K562 (cell line): ENCODE data around the gene RRP9. TPM values are rescaled to one million over a fixed set of nuclear protein-coding genes. Genes with fewer than 3 reads are reported as not detected.
A peak's percentile ranks its signal among the peaks of the same experiment; 100 is the strongest.

Experiments
- ATAC-seq: fragments of 200-7000 bp; cut with Tn5 transposase; 3 replicates; pipeline ENCODE4 v1.9.1; 2020; ENCODE audit warnings: moderate library complexity
- BruUV-seq: library from RNA; stranded (reverse); fragments of 400-500 nt; replicated peaks from 2 replicates; lab custom pipeline; 2021; lab: Mats Ljungman, UMichigan
- CTCF ChIA-PET: fragments of 300-600 bp; formaldehyde crosslinking; extraction: SDS; loops from one replicate; lab custom pipeline; 2021; ENCODE audit warnings: low intra/inter-chr PET ratio; lab: Yijun Ruan, JAX
- POLR2A ChIA-PET: fragments of 300-600, 350-650 bp; sonication (Branson Sonifier 250); formaldehyde crosslinking; extraction: SDS; loops from one replicate; lab custom pipeline; 2021; ENCODE audit warnings: antibody characterized with exemption, inconsistent platforms; lab: Yijun Ruan, JAX
- DNase-seq, 4 experiments: peaks; one replicate each; pipeline versions ENCODE4 v3.0.0 to v3.0.0-alpha.2; 2011 to 2018; ENCODE audit warnings: low spot score in 3 of 4, mixed read lengths in 3 of 4; ENCODE audit errors: extremely low read depth in 1 of 4
- FAIRE-seq: peaks from 2 replicates; lab custom pipeline; 2011; peaks lifted over from hg19 to GRCh38; lab: Jason Lieb, UNC
- H2AFZ ChIP-seq: 2 replicates; pipeline ENCODE4 v1.6.0; 2011; ENCODE audit warnings: low read depth, low read length, control low read depth, inconsistent platforms
- H3K27ac ChIP-seq: fragments of 200-600 bp; 3 replicates; pipeline ENCODE4 v1.8.0; 2011; ENCODE audit warnings: low read depth, mild to moderate bottlenecking, control low read depth, inconsistent platforms, low read length, moderate library complexity, mixed read lengths; ENCODE audit errors: extremely low read depth
- H3K27me3 ChIP-seq, 2 experiments: fragments of 300-600 bp in 1 of 2; 2 replicates in 1 of 2; 3 replicates in 1 of 2; pipeline versions ENCODE4 v1.6.0 to v1.8.0; 2011; ENCODE audit warnings: inconsistent platforms in 2 of 2, low read length in 2 of 2, mild to moderate bottlenecking in 1 of 2, mixed read lengths in 1 of 2, moderate library complexity in 1 of 2; ENCODE audit not compliant: control insufficient read depth in 2 of 2, insufficient read depth in 2 of 2
- H3K36me3 ChIP-seq: fragments of 300-600 bp; 3 replicates; pipeline ENCODE4 v1.8.0; 2011; ENCODE audit warnings: mild to moderate bottlenecking, low read length, inconsistent platforms; ENCODE audit not compliant: control insufficient read depth, insufficient read depth
- H3K4me1 ChIP-seq, 2 experiments: fragments of 200-600 bp in 1 of 2; replicated peaks in 1 of 2; 2 replicates in 1 of 2; 3 replicates in 1 of 2; pipeline versions ENCODE4 v1.5.1 to v1.8.0; 2011; ENCODE audit warnings: inconsistent platforms in 2 of 2, low read length in 2 of 2, mild to moderate bottlenecking in 1 of 2, mixed read lengths in 1 of 2, moderate library complexity in 1 of 2; ENCODE audit not compliant: control insufficient read depth in 2 of 2, insufficient read depth in 2 of 2
- H3K4me2 ChIP-seq: 2 replicates; pipeline ENCODE4 v1.6.1; 2011; ENCODE audit warnings: low read length, control low read depth, inconsistent platforms, mixed read lengths; ENCODE audit not compliant: insufficient read depth
- H3K4me3 ChIP-seq: fragments of 200-600 bp; sonication (generic), shearing (Covaris generic); 2 replicates; pipeline ENCODE4 v1.5.1; 2016; ENCODE audit warnings: control low read depth, inconsistent platforms
- H3K79me2 ChIP-seq: fragments of 200-600 bp; 3 replicates; pipeline ENCODE4 v1.8.0; 2011; ENCODE audit warnings: low read length, inconsistent platforms; ENCODE audit not compliant: control insufficient read depth, insufficient read depth
- H3K9ac ChIP-seq, 2 experiments: 2 replicates each; pipeline versions ENCODE4 v1.6.0 to v1.6.1; 2011; ENCODE audit warnings: low read depth in 2 of 2, low read length in 2 of 2, control low read depth in 1 of 2, inconsistent platforms in 1 of 2, mild to moderate bottlenecking in 1 of 2, mixed read lengths in 1 of 2; ENCODE audit not compliant: insufficient read depth in 1 of 2
- H3K9me1 ChIP-seq: one replicate; pipeline ENCODE4 v1.6.0; 2011; ENCODE audit warnings: inconsistent platforms, mild to moderate bottlenecking, low read length, moderate library complexity; ENCODE audit not compliant: control insufficient read depth, insufficient read depth
- H3K9me3 ChIP-seq: replicated peaks from 2 replicates; pipeline ENCODE4 v1.5.1; 2011; ENCODE audit warnings: low read depth, low read length, inconsistent platforms; ENCODE audit not compliant: control insufficient read depth, insufficient read depth
- H4K20me1 ChIP-seq: replicated peaks from 2 replicates; pipeline ENCODE4 v1.6.1; 2011; ENCODE audit warnings: low read length, inconsistent platforms, mixed read lengths; ENCODE audit not compliant: control insufficient read depth, insufficient read depth
- CHD1 ChIP-seq: fragments of 200-600 bp; sonication (generic); IDR thresholded peaks from one replicate; pipeline ENCODE4 v1.6.1; 2012; ENCODE audit warnings: mild to moderate bottlenecking, moderate library complexity, low read length, inconsistent platforms
- KDM2B ChIP-seq: fragments of 250-450 bp; sonication (Bioruptor Pico); IDR thresholded peaks from 2 replicates; pipeline ENCODE4 v1.8.0; 2021; ENCODE audit warnings: mild to moderate bottlenecking, moderate library complexity
- MTA1 ChIP-seq: fragments of 450-650 bp; IDR thresholded peaks from 2 replicates; pipeline ENCODE4 v1.6.1; 2017; ENCODE audit warnings: borderline replicate concordance
- NFIC ChIP-seq: fragments of 450-650 bp; IDR thresholded peaks from 2 replicates; pipeline ENCODE4 v1.6.1; 2017; ENCODE audit warnings: mild to moderate bottlenecking, inconsistent platforms
- WGBS: fragments of 100-300 bp; shearing (Covaris generic); methylation state at CpG from one replicate; pipeline ENCODE4 v1.1.6; 2016; ENCODE audit warnings: low coverage, mixed read lengths; ENCODE audit not compliant: insufficient coverage; ENCODE audit errors: missing lambda C conversion rate; 5-methylcytosine and 5-hydroxymethylcytosine counted together
- in situ Hi-C: fragments of 300-500 bp; cut with MboI; formaldehyde crosslinking; loops from 4 replicates; pipeline ENCODE4 v1.15.0; 2018; ENCODE audit warnings: inconsistent platforms, mixed read lengths
- intact Hi-C: fragments of 100-400 bp; cut with micrococcal nuclease; formaldehyde crosslinking; loops from 2 replicates; pipeline ENCODE4 v1.14.2; 2022
- polyA plus RNA-seq, 8 experiments: library from polyadenylated mRNA; depleted of rRNA in 4 of 8; stranded (reverse) in 5 of 8; unstranded in 3 of 8; fragments of >200 nt; fragmentation: Nextera tagmentation in 2 of 8; fragmentation: Illumina TruSeq in 1 of 8; extraction: Ambion mirVana in 2 of 8; extraction: Trizol in 1 of 8; gene quantifications; 2 replicates each; pipeline versions ENCODE4 v1.2.1 to v1.2.3, GENCODE V29; 2011 to 2014; ENCODE audit warnings: inconsistent platforms in 1 of 8, missing spikeins in 1 of 8
- total RNA-seq, 7 experiments: library from RNA; depleted of rRNA in 6 of 7; stranded (reverse); fragments of >200 nt in 6 of 7; fragmentation: Illumina TruSeq in 2 of 7; extraction: Trizol in 2 of 7; gene quantifications; 2 replicates each; pipeline versions ENCODE4 v1.2.1 to v1.2.3, GENCODE V29; 2011 to 2021; ENCODE audit warnings: low replicate concordance in 1 of 7

The RRP9 gene
- total and polyA plus RNA-seq, 9 of the 15 experiments (the other 6 are each of a cell fraction or from before 2014, with no cell fraction given): 5.2 to 67.0 (median 45.9) TPM

GRCh38 chr3:51977446-51978142 lies 35.9 kb upstream of the RRP9 start:
- POLR2A ChIA-PET: interaction anchor here (0.6 kb wide), 2 partner anchors 9 to 18 kb away, joined by 3 to 4 read pairs; partner anchors contain the start of gene RPL29
- H3K27ac ChIP-seq: no peak overlapping the region
- no peaks in the 10 kb centered on the region for H3K9me3 ChIP-seq
- no peak overlapping the region for H2AFZ ChIP-seq
- in situ Hi-C loops: no loop called here
- CTCF ChIA-PET: no interaction called here
- H3K36me3 ChIP-seq: peaks cover 2% of the 10 kb centered on the region; the same call in 2 of the 3 replicates
- 81% methylated on average over 6 of the region's 9 CpGs for WGBS
- peaks cover 33 to 60% of the 10 kb centered on the region in 2 experiments for H3K4me1 ChIP-seq
- TF ChIP-seq NFIC: peak; percentile 41; the same call in 1 of the 2 replicates
- TF ChIP-seq MTA1: no peak
- no peak overlapping the region for H3K4me2 ChIP-seq
- no peaks in the 10 kb centered on the region for H4K20me1 ChIP-seq
- DNase-seq: no peak
- no peaks in the 10 kb centered on the region for H3K27me3 ChIP-seq
- BruUV-seq: no TSS peak
- H3K9ac ChIP-seq: peak overlapping the region in 1 of 2 experiments; percentile 48; a peak in 1 of 4 replicates
- intact Hi-C loops: no loop called here
- FAIRE-seq: no peak
- no peak for ATAC-seq
- no peaks in the 10 kb centered on the region for H3K9me1 ChIP-seq
- H3K79me2 ChIP-seq: peaks cover 44% of the 10 kb centered on the region
- H3K4me3 ChIP-seq: no peak overlapping the region

GRCh38 chr3:51975852-51976549 lies 34.3 kb upstream of the RRP9 start:
- in situ Hi-C loops (no loop called here), intact Hi-C loops (no loop called here)
- CTCF ChIA-PET: no interaction called here
- FAIRE-seq (no peak), DNase-seq (peak; percentile 65 to 76 (median 67)), ATAC-seq (peak; percentile 16; the same call in 2 of the 3 replicates)
- peaks cover 45% of the 10 kb centered on the region for H3K79me2 ChIP-seq
- BruUV-seq: no TSS peak
- WGBS: 21% methylated on average over 13 of the region's 46 CpGs
- peaks cover 23 to 55% of the 10 kb centered on the region in 2 experiments for H3K4me1 ChIP-seq
- peak overlapping the region; percentile 62; the same call in 1 of the 2 replicates for H3K4me3 ChIP-seq
- no peaks in the 10 kb centered on the region for H3K9me1 ChIP-seq
- POLR2A ChIA-PET: interaction anchor here (1.0 to 3.5 kb wide), 2 partner anchors 14 to 16 kb away, joined by 6 to 19 read pairs; no protein-coding TSS in a partner anchor
- H3K27me3 ChIP-seq: no peaks in the 10 kb centered on the region
- H3K4me2 ChIP-seq: peak overlapping the region; percentile 92
- no peak overlapping the region; the same call in 1 of the 2 replicates for H2AFZ ChIP-seq
- H3K9ac ChIP-seq: peak overlapping the region in 1 of 2 experiments; percentile 36; a peak in 1 of 4 replicates
- H3K27ac ChIP-seq: no peak overlapping the region
- no peaks in the 10 kb centered on the region for H3K9me3 ChIP-seq
- peaks cover 13% of the 10 kb centered on the region; the same call in 2 of the 3 replicates for H3K36me3 ChIP-seq
- H4K20me1 ChIP-seq: no peaks in the 10 kb centered on the region
- TF ChIP-seq KDM2B (CRISPR knock-in tag) (no peak), CHD1 (no peak)
